ENCODE data around the gene TCF4.

TCF4 gene

GRCh38 chr18:55252053-55252675 lies 335.8 kb downstream of the TCF4 start:
- 90% methylated on average over 7 of the region's 7 CpGs for WGBS
- no peak overlapping the region for H3K9ac ChIP-seq (ENCODE audit: low read depth, low read length)
- peaks cover 18% of the 10 kb centered on the region for H3K4me1 ChIP-seq (ENCODE audit: insufficient read depth, low read length)
- H3K36me3 ChIP-seq (ENCODE audit: insufficient read depth, low read length) = peaks cover 68% of the 10 kb centered on the region
- H3K27ac ChIP-seq (ENCODE audit: low read depth, low read length) = no peak overlapping the region
- H3K9me3 ChIP-seq (ENCODE audit: insufficient read depth, low read depth, low read length) = no peaks in the 10 kb centered on the region
- no peaks in the 10 kb centered on the region for H3K27me3 ChIP-seq (ENCODE audit: insufficient read depth, low read length)
- no peak overlapping the region for H3K4me3 ChIP-seq (ENCODE audit: low read length)

GRCh38 chr18:55251254-55251971 lies 336.6 kb downstream of the TCF4 start:
- Histone ChIP-seq H3K4me3 (ENCODE audit: low read length) (no peak overlapping the region), H3K9ac (ENCODE audit: low read depth, low read length) (no peak overlapping the region), H3K9me3 (ENCODE audit: insufficient read depth, low read depth, low read length) (no peaks in the 10 kb centered on the region), H3K27me3 (ENCODE audit: insufficient read depth, low read length) (no peaks in the 10 kb centered on the region), H3K27ac (ENCODE audit: low read depth, low read length) (no peak overlapping the region), H3K36me3 (ENCODE audit: insufficient read depth, low read length) (peaks cover 60% of the 10 kb centered on the region), H3K4me1 (ENCODE audit: insufficient read depth, low read length) (peaks cover 18% of the 10 kb centered on the region)
- 78% methylated on average over 12 of the region's 13 CpGs for WGBS

DNA sequence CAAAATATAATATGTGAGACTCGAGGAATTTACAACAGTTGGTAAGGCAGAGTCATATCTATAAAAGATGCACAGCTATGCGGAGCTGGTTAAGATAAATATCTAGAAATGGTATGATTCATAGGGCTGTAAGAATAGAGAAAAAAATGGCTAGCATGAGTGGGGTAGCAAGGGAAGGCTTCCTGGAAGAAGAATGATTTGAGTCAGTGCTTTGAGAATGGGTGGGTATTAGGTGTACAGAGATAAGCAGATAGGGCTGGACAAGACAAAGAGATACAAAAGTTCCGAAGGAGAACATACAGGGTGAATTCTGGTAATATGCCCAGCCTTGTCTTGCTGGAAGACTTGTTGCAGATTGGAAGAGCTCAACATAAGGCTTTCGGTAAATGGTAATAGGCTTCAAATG lies 337.2 kb downstream of the TCF4 start:
- peaks cover 18% of the 10 kb centered on the region for H3K4me1 ChIP-seq (ENCODE audit: insufficient read depth, low read length)
- no peak overlapping the region for H3K27ac ChIP-seq (ENCODE audit: low read depth, low read length)
- H3K4me3 ChIP-seq (ENCODE audit: low read length) = no peak overlapping the region
- peaks cover 54% of the 10 kb centered on the region for H3K36me3 ChIP-seq (ENCODE audit: insufficient read depth, low read length)
- 95% methylated on average over 4 of the region's 4 CpGs for WGBS
- H3K9me3 ChIP-seq (ENCODE audit: insufficient read depth, low read depth, low read length) = no peaks in the 10 kb centered on the region
- H3K27me3 ChIP-seq (ENCODE audit: insufficient read depth, low read length) = no peaks in the 10 kb centered on the region
- no peak overlapping the region for H3K9ac ChIP-seq (ENCODE audit: low read depth, low read length)

- Histone ChIP-seq H3K9ac (ENCODE audit: low read depth, low read length) (no peak overlapping the region), H3K9me3 (ENCODE audit: insufficient read depth, low read depth, low read length) (no peaks in the 10 kb centered on the region), H3K4me3 (ENCODE audit: low read length) (no peak overlapping the region), H3K36me3 (ENCODE audit: insufficient read depth, low read length) (peaks cover 42% of the 10 kb centered on the region), H3K4me1 (ENCODE audit: insufficient read depth, low read length) (peaks cover 18% of the 10 kb centered on the region), H3K27me3 (ENCODE audit: insufficient read depth, low read length) (no peaks in the 10 kb centered on the region), H3K27ac (ENCODE audit: low read depth, low read length) (no peak overlapping the region)
- 99% methylated on average over 6 of the region's 6 CpGs for WGBS
These were observed 338.4 kb downstream of the TCF4 start for GRCh38 chr18:55249550-55249949.

DNA sequence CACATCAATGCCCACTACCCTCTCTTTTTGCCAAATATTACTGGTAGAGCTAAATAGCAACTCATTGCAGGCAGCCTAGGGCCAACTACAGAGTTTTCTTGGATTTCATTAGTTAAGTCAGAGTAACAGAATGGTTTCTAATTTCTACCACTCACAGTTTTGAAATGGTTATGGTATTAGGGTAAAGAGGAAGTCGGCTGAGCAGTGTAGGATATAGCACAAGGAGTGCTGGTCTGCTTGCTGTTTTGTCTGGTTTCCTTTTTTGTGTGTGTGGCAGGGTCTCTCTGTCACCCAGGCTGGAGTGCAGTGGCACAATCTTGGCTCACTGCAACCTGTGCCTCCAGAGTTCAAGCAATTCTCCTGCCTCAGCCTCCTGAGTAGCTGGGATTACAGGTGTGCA lies 339.5 kb downstream of the TCF4 start:
- H3K4me1 ChIP-seq (ENCODE audit: insufficient read depth, low read length) = peaks cover 18% of the 10 kb centered on the region
- H3K27me3 ChIP-seq (ENCODE audit: insufficient read depth, low read length) = no peaks in the 10 kb centered on the region
- H3K36me3 ChIP-seq (ENCODE audit: insufficient read depth, low read length) = peaks cover 34% of the 10 kb centered on the region
- H3K9me3 ChIP-seq (ENCODE audit: insufficient read depth, low read depth, low read length) = no peaks in the 10 kb centered on the region
- no peak overlapping the region for H3K9ac ChIP-seq (ENCODE audit: low read depth, low read length)
- no peak overlapping the region for H3K4me3 ChIP-seq (ENCODE audit: low read length)
- no peak overlapping the region for H3K27ac ChIP-seq (ENCODE audit: low read depth, low read length)
- 89% methylated on average over 1 of the region's 1 CpG for WGBS

GRCh38 chr18:55247032-55247431 lies 341.0 kb downstream of the TCF4 start:
- WGBS = 91% methylated on average over 5 of the region's 5 CpGs
- no peak overlapping the region for H3K4me3 ChIP-seq (ENCODE audit: low read length)
- H3K27ac ChIP-seq (ENCODE audit: low read depth, low read length) = no peak overlapping the region
- H3K36me3 ChIP-seq (ENCODE audit: insufficient read depth, low read length) = peaks cover 31% of the 10 kb centered on the region; the same call in 1 of the 2 replicates
- no peaks in the 10 kb centered on the region for H3K9me3 ChIP-seq (ENCODE audit: insufficient read depth, low read depth, low read length)
- peaks cover 10% of the 10 kb centered on the region for H3K4me1 ChIP-seq (ENCODE audit: insufficient read depth, low read length)
- no peaks in the 10 kb centered on the region for H3K27me3 ChIP-seq (ENCODE audit: insufficient read depth, low read length)
- H3K9ac ChIP-seq (ENCODE audit: low read depth, low read length) = no peak overlapping the region

GRCh38 chr18:55246278-55246677 lies 341.7 kb downstream of the TCF4 start:
- H3K9ac ChIP-seq (ENCODE audit: low read depth, low read length) = no peak overlapping the region
- no peaks in the 10 kb centered on the region for H3K9me3 ChIP-seq (ENCODE audit: insufficient read depth, low read depth, low read length)
- peaks cover 3% of the 10 kb centered on the region; the same call in 1 of the 2 replicates for H3K4me1 ChIP-seq (ENCODE audit: insufficient read depth, low read length)
- H3K36me3 ChIP-seq (ENCODE audit: insufficient read depth, low read length) = peaks cover 31% of the 10 kb centered on the region; the same call in 1 of the 2 replicates
- H3K4me3 ChIP-seq (ENCODE audit: low read length) = no peak overlapping the region
- H3K27ac ChIP-seq (ENCODE audit: low read depth, low read length) = no peak overlapping the region
- no peaks in the 10 kb centered on the region for H3K27me3 ChIP-seq (ENCODE audit: insufficient read depth, low read length)

- Histone ChIP-seq H3K4me1 (ENCODE audit: insufficient read depth, low read length) (no peaks in the 10 kb centered on the region), H3K9me3 (ENCODE audit: insufficient read depth, low read depth, low read length) (no peaks in the 10 kb centered on the region), H3K9ac (ENCODE audit: low read depth, low read length) (no peak overlapping the region), H3K27me3 (ENCODE audit: insufficient read depth, low read length) (no peaks in the 10 kb centered on the region), H3K36me3 (ENCODE audit: insufficient read depth, low read length) (peaks cover 22% of the 10 kb centered on the region; the same call in 1 of the 2 replicates), H3K27ac (ENCODE audit: low read depth, low read length) (no peak overlapping the region), H3K4me3 (ENCODE audit: low read length) (no peak overlapping the region)
- WGBS = 98% methylated on average over 4 of the region's 4 CpGs
These were observed 342.8 kb downstream of the TCF4 start for GRCh38 chr18:55245211-55245614.

- no peak overlapping the region for H3K4me3 ChIP-seq (ENCODE audit: low read length)
- WGBS = 94% methylated on average over 5 of the region's 5 CpGs
- no peak overlapping the region for H3K9ac ChIP-seq (ENCODE audit: low read depth, low read length)
- no peaks in the 10 kb centered on the region for H3K9me3 ChIP-seq (ENCODE audit: insufficient read depth, low read depth, low read length)
- peaks cover 17% of the 10 kb centered on the region; the same call in 1 of the 2 replicates for H3K36me3 ChIP-seq (ENCODE audit: insufficient read depth, low read length)
- 0 out of 2 replicates have a peak, but pooled peaks cover 5% of the 10 kb centered on the region for H3K4me1 ChIP-seq (ENCODE audit: insufficient read depth, low read length)
- H3K27me3 ChIP-seq (ENCODE audit: insufficient read depth, low read length) = no peaks in the 10 kb centered on the region
- no peak overlapping the region for H3K27ac ChIP-seq (ENCODE audit: low read depth, low read length)
These were observed 343.4 kb downstream of the TCF4 start for GRCh38 chr18:55244546-55244945.

- Histone ChIP-seq H3K27me3 (ENCODE audit: insufficient read depth, low read length) (no peaks in the 10 kb centered on the region), H3K27ac (ENCODE audit: low read depth, low read length) (no peak overlapping the region), H3K4me3 (ENCODE audit: low read length) (no peak overlapping the region), H3K9me3 (ENCODE audit: insufficient read depth, low read depth, low read length) (no peaks in the 10 kb centered on the region), H3K36me3 (ENCODE audit: insufficient read depth, low read length) (peaks cover 14% of the 10 kb centered on the region; the same call in 1 of the 2 replicates), H3K9ac (ENCODE audit: low read depth, low read length) (no peak overlapping the region), H3K4me1 (ENCODE audit: insufficient read depth, low read length) (0 out of 2 replicates have a peak, but pooled peaks cover 5% of the 10 kb centered on the region)
- WGBS = 95% methylated on average over 6 of the region's 6 CpGs
These were observed 344.1 kb downstream of the TCF4 start for GRCh38 chr18:55243857-55244256.

DNA sequence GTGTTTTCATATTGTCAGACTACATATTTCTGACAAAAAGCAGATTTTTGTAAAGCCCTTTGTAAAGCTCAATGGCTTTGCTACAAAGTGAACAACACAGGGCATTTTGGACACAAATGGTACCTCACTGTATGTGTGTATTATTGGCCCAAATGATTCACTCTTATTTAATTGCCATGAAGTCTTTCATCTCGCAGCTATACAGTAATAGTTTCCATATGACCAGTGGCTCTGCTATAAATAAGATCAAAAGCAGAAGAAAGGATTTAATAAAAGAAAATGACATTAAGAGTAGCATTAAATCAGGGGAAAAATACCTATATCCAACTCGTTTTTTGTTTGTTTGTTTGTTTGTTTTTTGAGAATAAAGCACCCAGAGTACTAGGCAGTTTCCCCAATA lies 344.7 kb downstream of the TCF4 start:
- peaks cover 13% of the 10 kb centered on the region; the same call in 1 of the 2 replicates for H3K36me3 ChIP-seq (ENCODE audit: insufficient read depth, low read length)
- no peaks in the 10 kb centered on the region for H3K27me3 ChIP-seq (ENCODE audit: insufficient read depth, low read length)
- 75% methylated on average over 1 of the region's 2 CpGs for WGBS
- no peak overlapping the region for H3K27ac ChIP-seq (ENCODE audit: low read depth, low read length)
- H3K4me3 ChIP-seq (ENCODE audit: low read length) = no peak overlapping the region
- H3K4me1 ChIP-seq (ENCODE audit: insufficient read depth, low read length) = 0 out of 2 replicates have a peak, but pooled peaks cover 5% of the 10 kb centered on the region
- no peaks in the 10 kb centered on the region for H3K9me3 ChIP-seq (ENCODE audit: insufficient read depth, low read depth, low read length)
- H3K9ac ChIP-seq (ENCODE audit: low read depth, low read length) = no peak overlapping the region

All from HUES64 (cell line).